GM18507 (cell line): ENCODE results near the gene SLC39A5.
"Not testable (repeated sequence)": the region's sequence is repeated elsewhere in the genome, so short reads cannot be mapped to it uniquely, and the experiment has no call there.

Experiments
- DNase-seq: peaks from one replicate; pipeline ENCODE4 v3.0.0; 2011; ENCODE audit warnings: low read depth; ENCODE audit not compliant: insufficient read length; ENCODE audit errors: extremely low spot score
- FAIRE-seq: peaks from 2 replicates; lab custom pipeline; 2011; peaks lifted over from hg19 to GRCh38; lab: Jason Lieb, UNC

Gene SLC39A5

GRCh38 chr12:56241424-56242303 is 11.8 kb downstream of the SLC39A5 start:
- no peak for DNase-seq
- FAIRE-seq = no peak

DNA sequence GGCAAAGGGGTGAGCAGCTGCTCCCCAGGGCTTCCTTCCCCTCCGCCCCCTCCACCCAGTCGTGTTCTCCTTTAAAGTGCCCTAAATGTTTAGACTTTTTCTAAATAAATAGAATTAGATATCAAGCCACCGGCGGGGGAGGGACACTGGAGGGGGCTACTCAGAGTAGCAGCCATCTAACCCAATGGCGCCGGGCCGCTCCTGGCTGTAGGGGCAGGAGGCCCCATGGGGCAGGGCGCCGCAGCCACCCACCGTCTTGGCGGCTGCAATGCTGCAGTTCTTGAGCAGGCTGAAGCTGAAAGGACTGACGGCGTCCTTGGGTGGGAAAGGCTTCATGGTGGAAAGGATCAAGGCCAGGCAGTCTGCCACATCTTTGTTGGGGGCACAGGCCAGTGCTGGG is 13.1 kb downstream of the SLC39A5 start:
- FAIRE-seq = no peak
- no peak for DNase-seq

- FAIRE-seq (no peak), DNase-seq (no peak)
Measured at GRCh38 chr12:56243731-56244181, 13.9 kb downstream of the SLC39A5 start.

- FAIRE-seq (no peak), DNase-seq (no peak)
Measured at GRCh38 chr12:56244494-56244893, 14.6 kb downstream of the SLC39A5 start.

GRCh38 chr12:56247923-56248322 is 18.1 kb downstream of the SLC39A5 start:
- DNase-seq (no peak), FAIRE-seq (no peak)

DNA sequence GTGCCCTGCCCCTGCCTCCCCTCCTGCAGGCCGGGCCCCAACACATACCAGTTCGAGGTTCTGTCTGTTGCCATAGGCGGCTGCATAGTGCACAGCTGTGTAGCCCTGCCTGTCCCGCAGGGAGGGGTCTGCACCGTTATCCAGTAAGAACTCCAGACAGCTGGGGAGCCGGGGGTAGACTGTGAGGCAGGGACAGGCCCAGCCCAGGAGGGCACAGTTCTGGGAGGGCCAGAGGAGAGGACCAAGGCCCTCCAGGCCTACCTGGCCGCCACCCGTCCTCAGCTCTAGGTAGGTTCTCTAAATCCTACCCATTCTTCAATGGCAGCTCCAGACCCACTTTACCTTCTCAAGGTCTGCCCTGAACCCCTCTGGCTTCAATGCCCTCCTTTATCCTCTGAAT is 18.9 kb downstream of the SLC39A5 start:
- FAIRE-seq (no peak), DNase-seq (no peak)

DNA sequence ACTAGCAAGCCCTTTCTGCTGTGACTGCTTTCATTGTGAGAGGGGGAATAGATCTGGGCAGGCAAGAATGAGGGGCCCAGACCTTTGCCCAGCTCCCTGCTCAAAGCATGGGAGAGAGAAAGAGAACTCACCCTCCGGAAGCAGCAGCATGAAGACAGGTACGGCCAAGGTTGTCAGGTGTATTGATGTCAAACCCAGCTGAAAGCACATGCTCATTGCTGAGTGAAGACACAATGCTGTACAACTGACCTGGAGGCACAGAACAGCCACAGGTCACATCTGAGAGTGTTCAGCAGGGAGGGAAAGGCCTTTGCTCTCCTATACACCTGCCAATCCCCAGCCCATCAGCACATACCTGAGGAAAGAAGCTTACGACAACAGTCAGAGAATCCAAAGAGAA is 22.8 kb downstream of the SLC39A5 start:
- DNase-seq (no peak), FAIRE-seq (no peak)

GRCh38 chr12:56253091-56253490 is 23.2 kb downstream of the SLC39A5 start:
- DNase-seq (no peak), FAIRE-seq (no peak)

GRCh38 chr12:56255671-56256070 is 25.8 kb downstream of the SLC39A5 start:
- DNase-seq (no peak), FAIRE-seq (no peak)

DNA sequence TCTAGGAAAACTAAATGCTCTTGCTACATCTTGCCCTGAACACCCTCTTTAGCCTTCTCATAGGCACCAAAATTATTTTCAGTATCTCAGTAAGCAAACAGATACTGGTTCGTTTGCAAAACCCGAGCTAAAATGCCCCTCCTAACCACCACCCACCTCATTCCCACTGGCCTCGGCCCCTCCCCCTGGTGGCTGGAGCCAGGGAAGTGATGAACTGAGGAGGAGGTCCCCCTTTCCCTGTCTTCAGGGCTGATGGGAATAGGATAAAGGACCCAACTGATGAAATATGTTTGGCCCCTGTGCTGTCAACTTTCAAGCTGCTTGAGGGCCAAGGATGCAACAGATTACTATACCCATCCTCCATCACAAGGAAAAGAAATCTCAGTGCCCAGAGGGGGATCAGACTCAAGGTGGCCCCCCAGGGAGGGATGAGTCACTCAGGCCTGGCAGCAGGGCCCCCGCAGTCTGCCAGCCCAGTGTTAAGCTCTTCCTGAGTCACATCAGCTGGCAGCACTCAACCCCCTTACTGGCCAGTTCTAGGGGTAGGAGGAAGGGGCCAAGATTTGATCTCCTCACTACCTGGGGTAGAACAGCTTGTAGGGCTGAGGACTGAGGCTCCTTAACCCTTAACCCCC is 26.6 kb downstream of the SLC39A5 start:
- DNase-seq = no peak

GRCh38 chr12:56257071-56257470 is 27.2 kb downstream of the SLC39A5 start:
- no peak for DNase-seq
- FAIRE-seq = no peak

More for the DNA sequence above, 26.6 kb downstream of the SLC39A5 start:
- FAIRE-seq = no peak

- no peak for FAIRE-seq
Measured at GRCh38 chr12:56257491-56258067, 27.7 kb downstream of the SLC39A5 start.

DNA sequence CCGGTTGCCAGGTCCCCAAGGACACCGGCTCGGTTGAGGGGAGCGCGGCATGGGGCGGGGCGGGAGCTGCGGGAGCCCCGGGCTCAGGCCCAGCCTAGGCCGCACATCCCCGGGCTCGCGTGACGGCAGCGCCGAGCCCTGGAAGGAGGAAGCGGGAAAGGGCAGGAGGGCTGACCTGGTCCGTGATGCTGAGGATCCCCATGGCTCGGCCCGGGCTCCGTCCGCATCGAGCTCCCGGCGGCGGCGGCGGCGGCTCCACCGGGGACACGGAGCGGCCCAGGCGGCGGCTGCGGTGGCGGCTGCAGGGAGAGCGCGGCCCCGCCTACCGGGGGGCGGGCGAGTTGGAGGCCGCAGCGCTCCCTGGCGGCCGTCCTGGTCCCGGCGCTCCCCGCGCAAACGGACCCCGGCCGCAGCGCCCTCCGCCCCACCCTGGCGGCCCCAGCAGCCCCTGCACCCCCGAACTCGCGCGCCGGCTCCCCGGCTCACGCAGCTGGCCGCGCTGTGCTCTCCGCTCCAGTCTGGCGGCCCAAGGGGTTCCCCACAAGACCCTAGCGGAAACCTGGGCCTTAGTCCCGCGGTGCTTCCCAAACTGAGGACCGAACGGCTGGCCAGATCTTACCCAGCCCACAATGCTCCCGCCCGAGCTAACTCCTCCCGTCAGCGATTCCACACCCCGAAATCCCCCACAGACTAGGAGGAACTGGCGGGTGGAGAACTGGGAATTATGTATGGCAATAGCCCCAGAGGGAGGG is 28.4 kb downstream of the SLC39A5 start, which contains the start of gene ANKRD52:
Gene ANKRD52 (minus strand): TSS at position 317 of the 752 bp plus-strand sequence. CDS start 115 bp downstream, at position 202.
- FAIRE-seq (peak; percentile 35), DNase-seq (peak; percentile 87)

More at GRCh38 chr12:56257491-56258067, 27.7 kb downstream of the SLC39A5 start:
- DNase-seq = no peak

DNA sequence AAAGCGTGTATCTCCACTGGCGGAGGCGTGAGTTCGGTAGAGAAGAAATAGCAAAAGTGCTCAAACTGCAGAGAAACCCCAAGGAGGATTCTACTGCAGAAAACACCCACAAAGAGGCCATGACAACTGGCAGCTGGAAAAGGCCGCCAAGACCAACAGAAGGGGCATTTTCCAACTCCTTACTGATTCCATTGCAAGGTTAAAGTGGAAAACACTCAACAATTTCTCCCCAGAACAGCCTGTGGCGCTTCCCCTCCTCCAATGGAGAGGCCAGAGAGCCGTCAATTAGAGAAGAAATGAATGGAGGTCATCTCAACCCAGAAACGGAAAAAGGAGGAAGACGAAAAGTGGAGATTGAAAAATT is 29.0 kb downstream of the SLC39A5 start:
- FAIRE-seq (no peak), DNase-seq (no peak)

- FAIRE-seq = no peak
- no peak for DNase-seq
Measured at GRCh38 chr12:56260380-56260779, 30.5 kb downstream of the SLC39A5 start.

- no peak for DNase-seq
- FAIRE-seq = no peak
Measured at GRCh38 chr12:56260921-56261320, 31.1 kb downstream of the SLC39A5 start.

GRCh38 chr12:56261503-56262232 is 31.8 kb downstream of the SLC39A5 start:
- no peak for FAIRE-seq

GRCh38 chr12:56262955-56263354 is 33.1 kb downstream of the SLC39A5 start:
- FAIRE-seq = not testable (repeated sequence)

More at GRCh38 chr12:56261503-56262232, 31.8 kb downstream of the SLC39A5 start:
- no peak for DNase-seq

More at GRCh38 chr12:56262955-56263354, 33.1 kb downstream of the SLC39A5 start:
- DNase-seq = not testable (repeated sequence)
